Caco-2 (cell line): Measurements from ENCODE around the gene ZNF521. TPM values are rescaled to one million over a fixed set of nuclear protein-coding genes. Genes with fewer than 3 reads are reported as not detected.

Source experiments
- BruUV-seq: library from RNA; stranded (reverse); fragments of 400-500 nt; replicated peaks from 2 replicates; lab custom pipeline; 2021; lab: Mats Ljungman, UMichigan
- CTCF ChIA-PET: fragments of 300-600 bp; sonication (Branson Sonifier 250); formaldehyde crosslinking; loops from one replicate; lab custom pipeline; 2022; ENCODE audit warnings: antibody characterized with exemption; lab: Charles Lee
- POLR2A ChIA-PET: fragments of 300-600 bp; sonication (Branson Sonifier 250); formaldehyde crosslinking; loops from one replicate; lab custom pipeline; 2022; ENCODE audit warnings: antibody characterized with exemption; lab: Charles Lee
- DNase-seq, 2 experiments: peaks; one replicate each; pipeline versions ENCODE4 v3.0.0 to v3.0.0-alpha.2; 2020 to 2022
- H3K27me3 ChIP-seq: replicated peaks from 2 replicates; pipeline ENCODE4 v1.6.0; 2011; ENCODE audit warnings: low read length; ENCODE audit not compliant: control insufficient read depth, insufficient read depth
- H3K36me3 ChIP-seq: 2 replicates; pipeline ENCODE4 v1.5.1; 2011; ENCODE audit warnings: low read length; ENCODE audit not compliant: control insufficient read depth, insufficient read depth
- H3K4me1 ChIP-seq: fragments of 250-450 bp; sonication (Bioruptor Pico); 2 replicates; pipeline ENCODE4 v1.5.1; 2020; ENCODE audit warnings: mild to moderate bottlenecking
- H3K4me3 ChIP-seq: 2 replicates; pipeline ENCODE4 v1.5.1; 2011; ENCODE audit warnings: low read depth, mild to moderate bottlenecking, control low read depth, low read length
- H3K9me3 ChIP-seq: fragments of 250-450 bp; sonication (Bioruptor Pico); 2 replicates; pipeline ENCODE4 v1.5.1; 2020; ENCODE audit warnings: mild to moderate bottlenecking, moderate library complexity
- H3K27ac Mint-ChIP-seq: one replicate; pipeline ENCODE4 v1.8.0; 2022; ENCODE audit warnings: mixed read lengths; ENCODE audit not compliant: unreplicated experiment
- H3K27me3 Mint-ChIP-seq: one replicate; pipeline ENCODE4 v1.8.0; 2022; ENCODE audit warnings: mixed read lengths; ENCODE audit not compliant: insufficient read depth, unreplicated experiment
- H3K36me3 Mint-ChIP-seq: one replicate; pipeline ENCODE4 v1.8.0; 2022; ENCODE audit warnings: mild to moderate bottlenecking, mixed read lengths; ENCODE audit not compliant: insufficient read depth, unreplicated experiment
- H3K4me1 Mint-ChIP-seq: one replicate; pipeline ENCODE4 v1.8.0; 2022; ENCODE audit warnings: low read depth, mixed read lengths; ENCODE audit not compliant: unreplicated experiment
- H3K4me3 Mint-ChIP-seq: one replicate; pipeline ENCODE4 v1.8.0; 2022; ENCODE audit warnings: mild to moderate bottlenecking, moderate library complexity, mixed read lengths; ENCODE audit not compliant: unreplicated experiment
- H3K9me3 Mint-ChIP-seq: one replicate; pipeline ENCODE4 v1.8.0; 2022; ENCODE audit warnings: mixed read lengths; ENCODE audit not compliant: unreplicated experiment
- CTCF ChIP-seq, 2 experiments: fragments of 200-600 bp in 1 of 2; IDR thresholded peaks; 1 replicate in 1 of 2; 2 replicates in 1 of 2; pipeline versions ENCODE4 v1.5.1 to v1.8.0; 2011 to 2022; ENCODE audit warnings: antibody characterized with exemption in 1 of 2, control low read depth in 1 of 2, inconsistent platforms in 1 of 2, low read depth in 1 of 2, low read length in 1 of 2, mild to moderate bottlenecking in 1 of 2, moderate library complexity in 1 of 2; ENCODE audit not compliant: insufficient read depth in 1 of 2, severe bottlenecking in 1 of 2, unreplicated experiment in 1 of 2
- intact Hi-C: fragments of 100-400 bp; cut with micrococcal nuclease; formaldehyde crosslinking; loops from one replicate; pipeline ENCODE4 v1.10.0; 2022; ENCODE audit not compliant: unreplicated experiment
- total RNA-seq: library from RNA; stranded (reverse); gene quantifications from 2 replicates; pipeline ENCODE4 v1.2.3, GENCODE V29; 2022

Gene ZNF521
- total RNA-seq, 1 experiment from 2014 or later, result not detected

- no peak for TF ChIP-seq CTCF (IDR thresholded peaks at IDR 0.05; ENCODE audit: insufficient read depth in 1 of 2, low read depth in 1 of 2, low read length in 1 of 2, severe bottlenecking in 1 of 2, unreplicated experiment in 1 of 2)
- POLR2A ChIA-PET, result no interaction called here
These were observed 44.8 kb downstream of the ZNF521 start for GRCh38 chr18:25307192-25307591.

GRCh38 chr18:25306671-25307070, 45.3 kb downstream of the ZNF521 start:
- DNase-seq, result no peak
- Histone ChIP-seq H3K4me3 (no peak overlapping the region), H3K9me3 (no peaks in the 10 kb centered on the region), H3K4me1 (no peaks in the 10 kb centered on the region), H3K36me3 (no peaks in the 10 kb centered on the region), H3K27me3 (no peaks in the 10 kb centered on the region)
- no TSS peak for BruUV-seq
- Mint-ChIP-seq H3K9me3 (no peaks in the 10 kb centered on the region), H3K4me1 (no peaks in the 10 kb centered on the region), H3K4me3 (no peak overlapping the region), H3K27me3 (no peaks in the 10 kb centered on the region), H3K36me3 (no peaks in the 10 kb centered on the region), H3K27ac (no peak overlapping the region)
- ChIA-PET CTCF (no interaction called here), POLR2A (no interaction called here)
- TF ChIP-seq CTCF (IDR thresholded peaks at IDR 0.05; ENCODE audit: insufficient read depth in 1 of 2, low read depth in 1 of 2, low read length in 1 of 2, severe bottlenecking in 1 of 2, unreplicated experiment in 1 of 2), result no peak
- intact Hi-C loops, result no loop called here

More at GRCh38 chr18:25307192-25307591, 44.8 kb downstream of the ZNF521 start:
- Mint-ChIP-seq H3K27ac (no peak overlapping the region), H3K9me3 (no peaks in the 10 kb centered on the region), H3K4me3 (no peak overlapping the region), H3K36me3 (no peaks in the 10 kb centered on the region), H3K27me3 (no peaks in the 10 kb centered on the region), H3K4me1 (no peaks in the 10 kb centered on the region)
- BruUV-seq, result no TSS peak
- CTCF ChIA-PET, result no interaction called here
- no peaks in the 10 kb centered on the region for H3K27me3 ChIP-seq
- no peak overlapping the region for H3K4me3 ChIP-seq
- no peak for DNase-seq
- intact Hi-C loops, result no loop called here
- H3K9me3 ChIP-seq, result no peaks in the 10 kb centered on the region
- H3K36me3 ChIP-seq, result no peaks in the 10 kb centered on the region
- no peaks in the 10 kb centered on the region for H3K4me1 ChIP-seq

GRCh38 chr18:25305584-25305983, 46.4 kb downstream of the ZNF521 start:
- no peak overlapping the region for H3K4me3 Mint-ChIP-seq
- H3K36me3 Mint-ChIP-seq, result no peaks in the 10 kb centered on the region
- Histone ChIP-seq H3K4me1 (no peaks in the 10 kb centered on the region), H3K27me3 (no peaks in the 10 kb centered on the region), H3K9me3 (no peaks in the 10 kb centered on the region), H3K36me3 (no peaks in the 10 kb centered on the region), H3K4me3 (no peak overlapping the region)
- H3K4me1 Mint-ChIP-seq, result no peaks in the 10 kb centered on the region
- no peaks in the 10 kb centered on the region for H3K9me3 Mint-ChIP-seq
- POLR2A ChIA-PET, result no interaction called here
- H3K27me3 Mint-ChIP-seq, result no peaks in the 10 kb centered on the region
- BruUV-seq, result no TSS peak
- DNase-seq, result no peak
- CTCF ChIA-PET, result no interaction called here
- H3K27ac Mint-ChIP-seq, result no peak overlapping the region
- intact Hi-C loops, result no loop called here
- no peak for TF ChIP-seq CTCF (IDR thresholded peaks at IDR 0.05; ENCODE audit: insufficient read depth in 1 of 2, low read depth in 1 of 2, low read length in 1 of 2, severe bottlenecking in 1 of 2, unreplicated experiment in 1 of 2)
